Measurements from ENCODE around the gene TMEM106B. TPM values are rescaled to one million over a fixed set of nuclear protein-coding genes. Genes with fewer than 3 reads are reported as not detected.

TMEM106B gene
- total and polyA plus RNA-seq, 2 of the 8 experiments (the other 6 are each of a cell fraction or from before 2014, with no cell fraction given): 16.0 to 29.1 TPM

- Histone ChIP-seq H2AK5ac (ENCODE audit: low read depth, low read length) (no peak overlapping the region), H2AFZ (ENCODE audit: low read length) (no peak overlapping the region), H3K27ac (ENCODE audit: low read depth, low read length) (no peak overlapping the region), H4K5ac (ENCODE audit: insufficient read length, low read depth, low read length) (no peak overlapping the region), H3K23ac (ENCODE audit: insufficient read length) (no peak overlapping the region), H3K4me3 (ENCODE audit: extremely low read depth in 1 of 4, insufficient read depth in 2 of 4, low read depth in 3 of 4, low read length in 4 of 4) (no peak overlapping the region), H3K9me3 (ENCODE audit: insufficient read depth in 2 of 2, low read depth in 1 of 2, low read length in 1 of 2) (peaks cover 12 to 22% of the 10 kb centered on the region in 2 experiments; a peak in 3 of 4 replicates), H2BK20ac (ENCODE audit: low read length) (no peak overlapping the region), H3K9ac (replicated peaks in 1 of 4; ENCODE audit: extremely low read depth in 1 of 4, low read depth in 3 of 4, low read length in 3 of 4) (no peak overlapping the region), H3K4me1 (replicated peaks in 1 of 4; ENCODE audit: control insufficient read depth in 3 of 4, insufficient read depth in 4 of 4, low read length in 3 of 4) (no peaks in the 10 kb centered on the region), H3K79me2 (ENCODE audit: control insufficient read depth in 1 of 2, insufficient read depth in 2 of 2, low read length in 2 of 2) (no peaks in the 10 kb centered on the region), H3K36me3 (ENCODE audit: control insufficient read depth in 2 of 4, insufficient read depth in 4 of 4, low read length in 3 of 4) (no peaks in the 10 kb centered on the region; a peak in 1 of 8 replicates), H2BK15ac (ENCODE audit: low read length) (no peak overlapping the region), H3K4ac (replicated peaks; ENCODE audit: insufficient read length, low read depth, low read length) (no peak overlapping the region), H4K20me1 (replicated peaks in 1 of 2; ENCODE audit: control insufficient read depth in 1 of 2, insufficient read depth in 2 of 2, low read length in 2 of 2) (no peaks in the 10 kb centered on the region), H2BK5ac (ENCODE audit: low read depth, low read length) (no peak overlapping the region), H3K56ac (replicated peaks; ENCODE audit: insufficient read length, low read depth, low read length) (no peak overlapping the region), H3K18ac (ENCODE audit: extremely low read depth, low read length) (no peak overlapping the region), H3K79me1 (ENCODE audit: low read depth, low read length) (no peaks in the 10 kb centered on the region), H3K27me3 (replicated peaks in 1 of 4; ENCODE audit: control insufficient read depth in 3 of 4, extremely low read depth in 1 of 4, insufficient read depth in 3 of 4, low read length in 3 of 4) (no peaks in the 10 kb centered on the region), H3K23me2 (ENCODE audit: low read depth, low read length) (no peaks in the 10 kb centered on the region), H4K91ac (replicated peaks; ENCODE audit: insufficient read length, low read length) (no peak overlapping the region), H3K4me2 (ENCODE audit: insufficient read depth in 1 of 2, low read depth in 2 of 2, low read length in 2 of 2) (no peak overlapping the region), H2BK12ac (ENCODE audit: low read depth, low read length) (no peak overlapping the region), H3K14ac (ENCODE audit: insufficient read length) (no peak overlapping the region), H4K8ac (ENCODE audit: extremely low read depth, insufficient read depth, low read length) (no peak overlapping the region), H2BK120ac (replicated peaks; ENCODE audit: low read depth, low read length) (no peak overlapping the region)
- 97% methylated on average over 1 of the region's 1 CpG; no CpG with 5 or more reads in 1 of the 2 experiments for WGBS, 2 experiments (ENCODE audit: extremely low coverage in 1 of 2, insufficient coverage in 1 of 2, insufficient read length in 1 of 2, insufficient replicate concordance in 2 of 2, low coverage in 1 of 2, low lambda C conversion rate in 2 of 2, missing lambda C conversion rate in 1 of 2)
- no peak for DNase-seq (ENCODE audit: low read depth in 1 of 2, low spot score in 2 of 2)
- TF ChIP-seq CHD2 (IDR thresholded peaks at IDR 0.05; ENCODE audit: low read length) (no peak), BACH1 (IDR thresholded peaks at IDR 0.05; ENCODE audit: low read length) (no peak)
- CTCF ChIA-PET (ENCODE audit: partially characterized antibody): interaction anchor here (0.7 to 2.0 kb wide), 3 partner anchors 9 to 91 kb away, joined by 3 to 5 read pairs (median 3); no protein-coding TSS in a partner anchor
- POLR2A ChIA-PET (ENCODE audit: partially characterized antibody): no interaction called here
- no peak for FAIRE-seq
Measured at GRCh38 chr7:12287901-12288300, 76.8 kb downstream of the TMEM106B start.

Measured in H1 (cell line).